ENCODE data around the gene XPA. TPM values are rescaled to one million over a fixed set of nuclear protein-coding genes. Genes with fewer than 3 reads are reported as not detected.
A peak's percentile ranks its signal among the peaks of the same experiment; 100 is the strongest.

Gene XPA
- total and polyA plus RNA-seq, 2 of the 13 experiments (the other 11 are each of a cell fraction or from before 2014, with no cell fraction given): 2.3 to 15.2 TPM

GRCh38 chr9:97696803-97697601, at the start of gene XPA (continued):
- TF ChIP-seq SKIL (CRISPR knock-in tag; IDR thresholded peaks at IDR 0.05; ENCODE audit: borderline replicate concordance) (peak; percentile 55; the same call in 1 of the 2 replicates), SAFB2 (CRISPR knock-in tag; IDR thresholded peaks at IDR 0.05; ENCODE audit: borderline replicate concordance, low read depth) (peak; percentile 93; the same call in 1 of the 2 replicates), ATF6 (CRISPR knock-in tag; conservative IDR thresholded peaks at IDR 0.05) (no peak), NR3C1 (CRISPR knock-in tag; IDR thresholded peaks at IDR 0.05) (no peak), REST (IDR thresholded peaks at IDR 0.05; ENCODE audit: borderline replicate concordance in 1 of 2, low read depth in 1 of 2, low read length in 2 of 2) (no peak), ZBTB4 (CRISPR knock-in tag; IDR thresholded peaks at IDR 0.05; ENCODE audit: borderline replicate concordance) (no peak), E2F5 (CRISPR knock-in tag; conservative IDR thresholded peaks at IDR 0.05) (no peak; the same call in 1 of the 2 replicates), YEATS4 (CRISPR knock-in tag; IDR thresholded peaks at IDR 0.05; ENCODE audit: borderline replicate concordance) (peak; percentile 62; the same call in 1 of the 2 replicates), CREBL2 (CRISPR knock-in tag; IDR thresholded peaks at IDR 0.05; ENCODE audit: borderline replicate concordance) (peak; percentile 72; the same call in 1 of the 2 replicates), SIN3A (IDR thresholded peaks at IDR 0.05; ENCODE audit: borderline replicate concordance, low read depth, low read length) (peak; percentile 55; the same call in 1 of the 2 replicates), HNRNPUL1 (IDR thresholded peaks at IDR 0.05; ENCODE audit: low read depth, low read length) (no peak), ZNF253 (CRISPR knock-in tag; IDR thresholded peaks at IDR 0.05; ENCODE audit: borderline replicate concordance) (no peak), HMG20B (CRISPR knock-in tag; conservative IDR thresholded peaks at IDR 0.05) (0 out of 2 replicates have a peak, but pooled peaks have one; percentile 19), TARDBP (CRISPR knock-in tag; IDR thresholded peaks at IDR 0.05) (no peak; the same call in 1 of the 2 replicates)

Data from HepG2 (cell line).